Astrocyte of the hippocampus (primary cell): Measurements from ENCODE around the gene GPC3.
"Not testable (repeated sequence)": the region's sequence is repeated elsewhere in the genome, so short reads cannot be mapped to it uniquely, and the experiment has no call there.

Experiments
- DNase-seq: peaks from one replicate; pipeline ENCODE4 v3.0.0; 2011; ENCODE audit warnings: low read depth, low spot score

Gene GPC3

GRCh38 chrX:133888084-133888483 is 97.3 kb downstream of the GPC3 start:
- not testable (repeated sequence) for DNase-seq

- no peak for DNase-seq
These were observed 100.7 kb downstream of the GPC3 start for GRCh38 chrX:133884430-133885394.

DNA sequence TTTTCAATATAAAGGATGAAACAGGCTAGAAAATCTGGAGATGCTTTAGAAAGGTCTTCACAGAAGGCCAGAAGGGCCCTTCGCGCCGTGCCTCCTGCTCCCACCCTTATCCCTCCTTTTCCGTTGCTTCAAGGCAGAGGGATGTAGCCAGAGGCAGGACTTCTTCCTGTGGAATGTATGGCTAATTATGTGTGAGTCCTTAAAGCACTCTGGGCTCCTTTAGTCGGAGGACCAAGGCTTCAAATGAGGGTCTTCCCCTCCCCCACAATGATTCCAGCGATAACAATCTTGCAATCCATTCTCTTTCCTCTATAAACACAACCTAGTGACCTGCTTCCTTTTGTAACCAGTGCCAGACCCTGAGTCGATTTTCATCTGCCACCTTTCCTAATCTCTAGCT is 103.5 kb downstream of the GPC3 start:
- no peak for DNase-seq

DNA sequence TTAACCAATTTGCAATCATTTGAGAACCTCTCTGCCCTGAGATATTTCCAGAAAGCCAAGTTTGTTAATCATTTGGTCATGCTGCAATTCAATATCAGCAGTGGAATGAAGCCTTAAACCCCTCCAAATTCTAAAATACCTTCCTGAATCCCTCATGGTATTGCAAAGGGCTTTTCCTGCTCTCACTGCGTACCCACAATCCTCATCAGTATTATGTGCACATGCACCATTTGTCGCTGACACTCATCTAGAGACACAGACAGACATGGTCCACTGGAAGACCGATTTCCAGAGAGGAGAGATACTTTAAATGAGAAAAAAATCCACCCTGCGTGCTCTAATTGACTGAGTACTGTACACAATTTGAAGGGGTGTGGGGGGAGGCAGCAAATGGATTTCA is 104.4 kb downstream of the GPC3 start:
- no peak for DNase-seq

DNA sequence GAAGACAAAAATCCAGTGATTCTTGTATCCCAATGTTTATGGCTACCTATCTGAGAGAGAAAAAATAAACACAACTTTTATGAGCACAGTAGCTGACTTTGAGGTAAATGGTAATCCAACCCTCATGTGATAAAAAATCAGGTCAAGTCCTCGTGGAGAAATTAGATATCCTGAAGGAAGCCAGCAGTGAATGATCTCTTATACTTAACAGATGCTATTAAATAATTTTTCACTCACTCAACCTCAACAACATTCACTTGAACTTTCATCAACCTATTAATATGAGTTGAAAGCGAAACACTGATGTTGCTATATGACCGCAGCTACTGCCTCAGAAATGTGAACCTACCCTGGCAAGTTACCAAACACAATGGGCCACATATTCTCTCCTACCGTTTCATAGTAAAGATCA is 105.4 kb downstream of the GPC3 start:
- DNase-seq, result no peak

DNA sequence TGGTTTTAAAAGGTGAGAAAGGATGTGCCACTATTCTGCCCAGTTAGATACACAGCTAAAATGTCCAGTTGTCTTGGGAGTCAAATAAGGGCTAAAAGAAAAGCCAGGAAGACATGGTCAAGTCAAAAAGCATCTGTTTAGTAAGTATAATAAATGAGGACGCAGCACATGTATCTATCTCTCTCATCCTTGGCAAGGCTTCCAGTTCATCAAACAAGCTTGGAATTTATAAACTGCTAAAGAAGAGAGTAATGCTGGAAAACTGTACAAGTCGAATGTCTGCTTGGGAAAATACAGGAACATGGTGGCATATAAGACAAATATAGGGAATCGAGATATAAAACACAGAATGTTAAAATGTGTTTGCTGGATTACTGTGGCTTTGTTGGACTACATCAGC is 106.7 kb downstream of the GPC3 start:
- DNase-seq, result no peak

DNA sequence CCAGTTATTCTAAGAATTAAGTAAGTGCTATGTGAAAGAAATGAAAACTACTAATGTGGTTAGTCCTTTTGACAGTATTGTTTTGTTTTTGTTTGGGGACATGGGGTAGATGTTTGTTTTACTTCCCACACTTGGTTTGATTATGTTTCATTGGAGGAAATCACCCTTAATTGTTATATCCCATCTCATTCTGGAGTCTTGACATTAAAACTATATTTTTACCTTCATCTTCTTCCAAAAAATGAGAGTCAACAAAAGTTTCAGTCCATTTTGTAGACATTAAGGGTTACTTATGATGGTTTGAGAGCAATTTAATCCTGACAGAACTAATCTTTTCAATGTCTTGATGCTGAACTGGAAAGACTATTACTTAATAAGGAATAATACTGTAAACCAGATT is 108.7 kb downstream of the GPC3 start:
- no peak for DNase-seq

DNA sequence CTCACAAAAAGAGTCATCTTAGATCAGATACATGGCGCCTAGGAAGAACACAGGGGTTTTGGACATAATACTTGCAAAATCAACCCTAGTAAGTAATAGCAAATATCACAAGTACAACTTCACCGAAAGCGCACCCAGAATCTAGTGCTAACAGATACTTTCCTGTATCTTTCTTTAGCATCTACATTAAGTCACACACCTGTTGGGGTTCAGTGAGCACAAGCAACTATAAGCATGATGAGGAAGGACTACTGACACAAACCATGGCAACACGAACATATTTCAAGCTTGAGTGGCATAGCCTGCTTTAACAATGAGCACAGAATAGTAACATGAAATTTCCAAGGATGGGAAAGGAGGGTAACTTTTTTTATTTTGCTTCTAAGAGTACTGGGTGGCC is 116.1 kb downstream of the GPC3 start:
- DNase-seq, result no peak

DNA sequence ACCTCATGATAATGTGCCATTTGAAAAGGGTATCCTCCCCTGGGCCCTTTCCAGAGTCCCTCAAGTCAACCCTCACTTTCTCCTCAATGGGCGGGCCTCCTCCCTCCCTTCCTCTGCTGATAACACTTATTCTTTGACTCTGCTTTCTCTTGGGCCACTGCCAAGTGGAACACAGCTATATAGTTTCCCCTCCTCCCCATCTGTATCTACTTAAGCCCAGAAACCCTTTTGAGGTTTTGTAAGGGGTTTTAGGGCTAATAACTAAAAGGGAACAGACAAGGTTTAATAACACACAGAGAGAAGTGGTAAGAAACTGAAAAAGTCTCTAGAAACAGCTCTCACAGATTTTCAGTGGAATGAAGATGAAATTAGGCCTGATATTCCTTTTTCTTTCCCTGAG is 116.7 kb downstream of the GPC3 start:
- DNase-seq, result no peak

- DNase-seq, result no peak
These were observed 117.1 kb downstream of the GPC3 start for GRCh38 chrX:133868250-133868649.

DNA sequence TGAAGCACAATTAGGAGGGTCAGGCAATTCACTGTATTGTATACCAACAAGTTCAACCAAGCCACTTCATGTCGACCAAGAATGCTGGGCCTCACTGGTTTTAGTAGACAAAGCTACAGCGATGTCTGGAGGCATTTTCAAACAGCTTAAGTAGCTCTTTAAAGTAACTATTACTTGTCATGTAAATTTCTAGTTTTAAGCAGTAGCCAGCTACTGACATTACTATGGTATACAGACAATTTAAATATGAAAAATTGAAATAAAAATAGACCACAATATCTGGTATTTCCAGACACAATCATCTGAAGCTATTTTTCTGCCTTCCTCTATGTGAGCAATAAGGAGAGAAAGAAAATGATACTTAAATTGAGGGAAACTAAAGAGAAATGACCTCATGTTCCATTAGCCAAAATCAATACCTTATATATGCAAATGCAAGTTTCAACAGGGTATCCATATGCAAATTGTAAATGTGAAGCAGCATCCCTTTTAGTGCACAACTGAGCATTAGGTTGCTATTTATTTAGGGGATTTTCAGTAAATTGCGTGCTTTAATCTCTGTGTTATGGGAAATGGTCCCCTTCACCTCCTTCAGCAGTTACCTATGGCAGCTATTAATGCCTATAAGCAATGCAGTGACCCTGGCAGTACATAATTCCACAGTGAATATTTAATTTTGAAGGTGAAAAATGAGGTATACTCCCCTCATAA is 119.5 kb downstream of the GPC3 start:
- DNase-seq, result no peak

DNA sequence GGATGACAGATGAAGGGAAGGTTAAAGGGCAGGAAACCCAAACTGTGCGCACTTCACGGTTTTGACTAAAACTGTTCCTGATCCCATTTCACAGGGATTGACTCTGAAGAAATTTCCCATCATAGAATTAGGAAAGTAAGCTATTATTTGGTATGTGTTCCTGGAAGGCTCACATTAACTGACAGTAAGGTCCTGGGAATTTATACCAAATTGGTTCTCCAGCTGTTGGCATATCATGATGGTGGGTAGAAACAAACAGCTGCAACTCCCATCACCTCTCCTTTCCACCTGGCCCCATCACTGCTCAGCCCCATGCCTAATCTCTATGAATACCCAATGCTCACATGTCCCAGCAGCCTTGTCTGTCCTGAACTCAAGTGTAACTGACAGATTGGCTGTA is 121.2 kb downstream of the GPC3 start:
- DNase-seq, result no peak

DNA sequence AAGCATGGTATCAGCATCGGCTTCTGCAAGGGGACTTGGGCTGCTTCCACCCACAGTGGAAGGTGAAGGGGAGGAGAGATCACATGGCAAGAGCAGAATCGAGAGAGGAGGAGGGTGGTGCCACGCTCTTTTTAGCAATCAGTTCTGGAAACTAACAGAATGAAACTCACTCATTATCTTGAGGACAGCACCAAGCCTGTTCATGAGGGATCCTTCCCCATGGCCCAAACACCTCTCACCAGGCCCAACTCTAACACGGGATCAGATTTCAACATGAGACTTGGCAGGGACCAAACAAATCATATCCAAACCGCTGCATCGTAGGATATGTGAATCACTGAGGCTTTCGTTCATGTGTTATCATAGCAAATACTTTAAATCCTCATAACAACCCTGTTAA is 125.5 kb downstream of the GPC3 start:
- DNase-seq, result peak; percentile 25

GRCh38 chrX:133859336-133859735 is 126.1 kb downstream of the GPC3 start:
- no peak for DNase-seq

GRCh38 chrX:133857640-133858269 is 127.6 kb downstream of the GPC3 start:
- DNase-seq, result no peak

DNA sequence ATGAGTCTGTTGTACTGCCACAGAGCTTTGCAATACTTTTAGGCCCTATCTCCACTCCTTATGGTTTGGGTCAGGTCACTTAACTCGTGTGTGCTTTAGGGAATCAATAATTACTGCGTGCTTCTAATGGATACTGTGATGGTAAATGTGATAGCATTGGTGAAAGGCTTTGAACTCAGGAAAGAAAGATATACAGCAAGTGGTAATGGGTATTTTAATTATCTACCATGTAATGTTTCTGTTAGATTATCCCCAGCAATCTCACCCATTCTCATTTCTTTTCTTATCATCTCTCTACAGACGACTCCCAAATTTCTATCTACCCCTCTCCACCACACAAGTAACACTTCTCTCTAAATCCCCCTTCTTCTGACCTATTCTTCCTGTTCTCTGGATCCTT is 128.6 kb downstream of the GPC3 start:
- DNase-seq, result no peak

DNA sequence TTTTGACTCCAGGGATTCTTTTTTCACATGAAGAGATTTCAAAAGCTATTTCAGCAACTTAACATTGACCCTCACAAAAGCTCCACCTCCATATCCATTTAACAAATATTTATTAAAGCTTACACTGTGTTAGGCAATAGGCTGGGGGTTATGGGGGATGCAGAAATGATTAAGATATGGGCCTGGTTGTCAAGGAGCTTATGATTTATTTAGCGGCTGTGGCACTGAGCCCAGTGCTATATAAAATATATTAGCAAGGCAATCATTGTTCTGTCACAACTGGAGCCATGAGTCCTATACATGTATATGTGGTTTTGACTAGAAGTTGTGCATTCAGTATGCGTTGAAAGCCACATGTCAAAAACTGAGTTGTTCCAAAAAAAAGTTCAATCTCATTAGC is 131.1 kb downstream of the GPC3 start:
- no peak for DNase-seq

DNA sequence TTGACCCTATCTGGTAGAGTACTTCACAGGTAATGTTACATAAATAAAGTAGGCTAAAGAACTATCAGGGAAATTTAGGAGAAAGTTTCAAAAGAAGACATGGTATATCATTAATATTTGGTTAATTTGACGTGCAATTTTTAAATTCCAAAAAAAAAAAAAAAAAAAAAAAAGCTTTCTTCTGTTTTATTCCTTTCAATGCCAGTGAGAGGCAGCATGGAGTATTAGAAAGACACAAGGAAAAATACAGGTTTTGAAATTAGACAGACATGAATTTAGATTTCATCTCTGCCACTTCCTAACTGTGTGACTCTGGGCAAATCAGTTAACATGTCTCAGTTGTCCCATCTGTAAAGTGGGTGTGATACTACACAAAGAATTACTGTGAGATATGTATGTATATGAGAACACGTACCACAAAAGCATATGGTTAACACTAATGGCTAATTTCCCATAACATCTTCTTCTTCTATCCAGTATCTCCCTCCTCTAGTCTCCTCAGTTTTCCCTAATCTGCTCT is 132.5 kb downstream of the GPC3 start:
- DNase-seq, result no peak

- peak; percentile 23 for DNase-seq
These were observed 133.0 kb downstream of the GPC3 start for GRCh38 chrX:133852401-133852800.

GRCh38 chrX:133850399-133850798 is 135.0 kb downstream of the GPC3 start:
- DNase-seq, result no peak

DNA sequence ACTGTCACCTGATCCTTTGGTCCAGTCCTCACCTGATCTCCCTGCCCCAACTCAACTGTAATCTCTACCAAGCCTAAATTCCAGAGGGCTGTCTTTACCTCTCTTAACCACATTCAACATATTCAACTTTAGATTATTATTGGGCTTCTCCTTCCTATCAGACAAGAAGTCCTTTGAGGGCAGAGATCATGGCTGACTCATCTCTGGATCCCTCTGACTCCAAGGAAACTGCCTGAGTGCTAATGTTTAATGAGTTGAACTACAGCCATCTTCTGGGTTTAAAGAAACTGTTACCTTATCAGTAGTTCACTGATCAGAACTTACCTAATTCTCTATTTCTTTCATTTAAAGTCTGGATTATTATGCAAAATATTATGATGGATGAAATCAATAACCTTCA is 135.7 kb downstream of the GPC3 start:
- no peak for DNase-seq

DNA sequence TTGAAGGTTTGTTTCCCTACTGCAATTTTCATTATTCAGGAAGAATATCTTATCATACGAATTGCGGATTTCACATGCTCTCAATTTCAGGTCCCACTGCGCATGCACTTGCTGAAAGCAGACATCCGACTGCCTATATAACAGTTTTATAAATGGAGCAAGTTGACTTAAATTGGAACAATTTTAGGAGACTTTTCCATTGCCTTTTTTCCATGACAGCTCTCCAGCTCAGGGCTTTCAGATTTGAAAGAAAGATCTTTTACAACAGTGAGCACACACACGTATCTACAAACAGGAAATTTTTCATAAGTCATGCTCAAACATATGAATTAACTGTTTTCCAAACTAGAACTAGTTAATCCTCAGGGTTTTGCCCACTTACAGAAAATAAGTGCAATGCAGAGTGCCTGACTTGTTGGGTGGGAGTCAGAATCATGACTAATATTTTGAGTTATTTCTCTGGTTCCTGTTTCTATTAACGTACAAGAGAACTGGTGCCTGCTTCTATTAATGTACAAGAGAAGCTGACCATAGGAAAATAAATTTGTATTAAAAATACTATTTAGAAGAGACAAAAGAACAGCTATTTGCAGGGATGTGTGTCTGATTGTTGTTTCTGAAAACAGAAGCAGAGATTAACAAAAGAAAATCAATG is 137.9 kb downstream of the GPC3 start:
- DNase-seq, result no peak
